Gastrocnemius medialis (tissue), 4 donors: Measurements from ENCODE around the gene AP3B1.
"Not testable (repeated sequence)": the region's sequence is repeated elsewhere in the genome, so short reads cannot be mapped to it uniquely, and the experiment has no call there.

ENCODE experiments used
- POLR2A ChIP-seq, 2 donors: fragments of 450-650 bp; IDR thresholded peaks; one replicate each; pipeline ENCODE4 v1.6.1; 2017; ENCODE audit warnings: antibody characterized with exemption in 2 of 2, mild to moderate bottlenecking in 2 of 2, moderate library complexity in 2 of 2
- TF ChIP-seq, protein P1 (sequence below), 5 experiments: fragments of 450-650 bp in 3 of 5; fragments of 200-600 bp in 2 of 5; sonication (generic) in 2 of 5; IDR thresholded peaks in 4 of 5; conservative IDR thresholded peaks in 1 of 5; 1 replicate in 4 of 5; 2 replicates in 1 of 5; pipeline ENCODE4 v1.5.1; 2016 to 2019; ENCODE audit warnings: antibody characterized with exemption in 5 of 5, mild to moderate bottlenecking in 3 of 5, moderate library complexity in 3 of 5

DNA sequence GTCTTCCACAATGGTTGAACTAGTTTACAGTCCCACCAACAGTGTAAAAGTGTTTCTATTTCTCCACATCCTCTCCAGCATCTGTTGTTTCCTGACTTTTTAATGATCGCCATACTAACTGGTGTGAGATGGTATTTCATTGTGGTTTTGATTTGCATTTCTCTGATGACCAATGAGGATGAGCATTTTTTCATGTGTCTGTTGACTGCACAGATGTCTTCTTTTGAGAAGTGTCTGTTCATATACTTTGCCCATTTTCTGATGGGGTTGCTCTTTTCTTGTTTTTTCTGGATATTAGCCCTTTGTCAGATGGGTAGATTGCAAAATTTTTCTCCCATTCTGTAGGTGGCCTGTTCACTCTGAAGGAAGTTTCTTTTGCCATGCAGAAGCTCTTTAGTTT is 124.2 kb downstream of the AP3B1 start:
- TF ChIP-seq, protein P1, sequence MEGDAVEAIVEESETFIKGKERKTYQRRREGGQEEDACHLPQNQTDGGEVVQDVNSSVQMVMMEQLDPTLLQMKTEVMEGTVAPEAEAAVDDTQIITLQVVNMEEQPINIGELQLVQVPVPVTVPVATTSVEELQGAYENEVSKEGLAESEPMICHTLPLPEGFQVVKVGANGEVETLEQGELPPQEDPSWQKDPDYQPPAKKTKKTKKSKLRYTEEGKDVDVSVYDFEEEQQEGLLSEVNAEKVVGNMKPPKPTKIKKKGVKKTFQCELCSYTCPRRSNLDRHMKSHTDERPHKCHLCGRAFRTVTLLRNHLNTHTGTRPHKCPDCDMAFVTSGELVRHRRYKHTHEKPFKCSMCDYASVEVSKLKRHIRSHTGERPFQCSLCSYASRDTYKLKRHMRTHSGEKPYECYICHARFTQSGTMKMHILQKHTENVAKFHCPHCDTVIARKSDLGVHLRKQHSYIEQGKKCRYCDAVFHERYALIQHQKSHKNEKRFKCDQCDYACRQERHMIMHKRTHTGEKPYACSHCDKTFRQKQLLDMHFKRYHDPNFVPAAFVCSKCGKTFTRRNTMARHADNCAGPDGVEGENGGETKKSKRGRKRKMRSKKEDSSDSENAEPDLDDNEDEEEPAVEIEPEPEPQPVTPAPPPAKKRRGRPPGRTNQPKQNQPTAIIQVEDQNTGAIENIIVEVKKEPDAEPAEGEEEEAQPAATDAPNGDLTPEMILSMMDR (IDR thresholded peaks at IDR 0.05 in 4 of 5, conservative IDR thresholded peaks at IDR 0.05 in 1 of 5) = not testable (repeated sequence)
- not testable (repeated sequence) for TF ChIP-seq POLR2A (IDR thresholded peaks at IDR 0.05)
